ENCODE measurements around the gene TIGD3. TPM values are rescaled to one million over a fixed set of nuclear protein-coding genes. Genes with fewer than 3 reads are reported as not detected.

The TIGD3 gene
- total RNA-seq, 6 experiments from 2014 or later: 0.10 to 0.28 (median 0.20) TPM; not detected in 3

- Histone ChIP-seq H3K4me1 (peaks cover 0 to 16% (median 0%) of the 10 kb centered on the region in 4 donors), H3K9me3 (no peaks in the 10 kb centered on the region), H3K4me3 (peak overlapping the region; percentile 46 to 84 (median 84)), H3K27me3 (no peaks in the 10 kb centered on the region), H3K27ac (no peak overlapping the region), H3K36me3 (peaks cover 0 to 1% (median 0%) of the 10 kb centered on the region in 4 donors)
- 34% methylated on average over 4 of the region's 20 CpGs for WGBS (ENCODE audit: insufficient coverage, low coverage, low lambda C conversion rate, missing lambda C conversion rate)
- intact Hi-C loops (cut with DNase I): loop anchor here (5.0 kb wide), 1 partner anchor 44 kb away; no protein-coding TSS in a partner anchor
- no peak for ATAC-seq
- TF ChIP-seq CTCF (IDR thresholded peaks at IDR 0.05) (no peak), POLR2A (IDR thresholded peaks at IDR 0.05) (no peak)
- no peak for DNase-seq
Measured at GRCh38 chr11:65316227-65317024, 38.1 kb upstream of the TIGD3 start.

GRCh38 chr11:65317025-65317786 lies 37.3 kb upstream of the TIGD3 start:
- WGBS (ENCODE audit: insufficient coverage, low coverage, low lambda C conversion rate, missing lambda C conversion rate): 39% methylated on average over 8 of the region's 13 CpGs
- H3K4me1 ChIP-seq: peaks cover 0 to 16% (median 0%) of the 10 kb centered on the region in 4 donors
- peaks cover 0 to 9% (median 0%) of the 10 kb centered on the region in 4 donors for H3K36me3 ChIP-seq
- peak overlapping the region in 1 of 3 donors; percentile 6 for H3K4me3 ChIP-seq
- TF ChIP-seq CTCF (IDR thresholded peaks at IDR 0.05) (no peak), POLR2A (IDR thresholded peaks at IDR 0.05) (no peak)
- intact Hi-C loops (cut with DNase I): loop anchor here (5.0 kb wide), 1 partner anchor 45 kb away; no protein-coding TSS in a partner anchor
- ATAC-seq: peak in 2 of 4 donors; percentile 2 to 3
- DNase-seq: peak; percentile 60 to 66 (median 66)
- H3K27me3 ChIP-seq: no peaks in the 10 kb centered on the region
- H3K27ac ChIP-seq: no peak overlapping the region
- H3K9me3 ChIP-seq: no peaks in the 10 kb centered on the region

- no peaks in the 10 kb centered on the region for H3K27me3 ChIP-seq
- no peaks in the 10 kb centered on the region for H3K9me3 ChIP-seq
- H3K4me1 ChIP-seq: peaks cover 0 to 10% (median 0%) of the 10 kb centered on the region in 4 donors
- peaks cover 0 to 9% (median under 1%) of the 10 kb centered on the region in 4 donors for H3K36me3 ChIP-seq
- no peak for TF ChIP-seq POLR2A (IDR thresholded peaks at IDR 0.05)
- TF ChIP-seq CTCF (IDR thresholded peaks at IDR 0.05): no peak
- H3K4me3 ChIP-seq: no peak overlapping the region
- ATAC-seq (peak; percentile 29 to 60 (median 46)), DNase-seq (peak in 1 of 3 donors; percentile 45)
- intact Hi-C loops (cut with DNase I): no loop called here
- 31% methylated on average over 11 of the region's 22 CpGs for WGBS (ENCODE audit: insufficient coverage, low coverage, low lambda C conversion rate, missing lambda C conversion rate)
- H3K27ac ChIP-seq: no peak overlapping the region
Measured at GRCh38 chr11:65320386-65321075, 34.0 kb upstream of the TIGD3 start.

GRCh38 chr11:65321076-65321475 lies 33.5 kb upstream of the TIGD3 start:
- Histone ChIP-seq H3K9me3 (no peaks in the 10 kb centered on the region), H3K27me3 (no peaks in the 10 kb centered on the region), H3K27ac (no peak overlapping the region), H3K4me1 (peaks cover 0 to 10% (median 0%) of the 10 kb centered on the region in 4 donors), H3K4me3 (no peak overlapping the region), H3K36me3 (peaks cover 0 to 9% (median under 1%) of the 10 kb centered on the region in 4 donors)
- peak in 1 of 4 donors; percentile 7 for ATAC-seq
- TF ChIP-seq POLR2A (IDR thresholded peaks at IDR 0.05): no peak
- TF ChIP-seq CTCF (IDR thresholded peaks at IDR 0.05): no peak
- intact Hi-C loops (cut with DNase I): no loop called here
- no CpG with 5 or more reads among the region's 15 CpGs for WGBS (ENCODE audit: insufficient coverage, low coverage, low lambda C conversion rate, missing lambda C conversion rate)
- no peak for DNase-seq

All from right lobe of liver (tissue), 6 donors.